ENCODE data around the gene TMPRSS13. TPM values are rescaled to one million over a fixed set of nuclear protein-coding genes. Genes with fewer than 3 reads are reported as not detected.
A peak's percentile ranks its signal among the peaks of the same experiment; 100 is the strongest.

Gene TMPRSS13
- total RNA-seq, 2 experiments from 2014 or later: 0.79 to 1.1 TPM

GRCh38 chr11:117946842-117947526 is 17.8 kb upstream of the TMPRSS13 start:
- intact Hi-C loops (cut with micrococcal nuclease; ENCODE audit: unreplicated experiment): loop anchor here (1.0 to 10.0 kb wide), 3 partner anchors 103 to 132 kb away; no protein-coding TSS in a partner anchor
- peaks cover 9% of the 10 kb centered on the region; the same call in 1 of the 2 replicates for H3K9me3 ChIP-seq (ENCODE audit: low read length)
- no peaks in the 10 kb centered on the region for H4K20me1 ChIP-seq (ENCODE audit: insufficient read depth, low read length)
- H3K9me2 ChIP-seq (ENCODE audit: insufficient read depth, low read length): no peaks in the 10 kb centered on the region
- peak; percentile 76 for DNase-seq (ENCODE audit: low spot score)
- TF ChIP-seq EZH2phosphoT487 (IDR thresholded peaks at IDR 0.05; ENCODE audit: borderline replicate concordance, low read depth, low read length) (no peak), CTCF (conservative IDR thresholded peaks at IDR 0.05; ENCODE audit: low read length) (peak; percentile 98)
- H3K4me1 ChIP-seq (ENCODE audit: insufficient read depth, low read length, poor library complexity, severe bottlenecking): peaks cover 22% of the 10 kb centered on the region
- no TSS peak for BruUV-seq (replicated peaks)
- H2AFZ ChIP-seq (ENCODE audit: low read length): no peak overlapping the region
- no peak overlapping the region for H3K27ac ChIP-seq (ENCODE audit: low read depth, low read length, poor library complexity, severe bottlenecking)
- ChIA-PET CTCF (ENCODE audit: unreplicated experiment) (interaction anchor here (0.6 to 2.3 kb wide), 9 partner anchors 10 to 556 kb away, joined by 3 to 12 read pairs (median 3); no protein-coding TSS in a partner anchor), POLR2A (interaction anchor here (0.6 to 1.2 kb wide), 2 partner anchors 25 to 54 kb away, joined by 3 read pairs; no protein-coding TSS in a partner anchor)
- H3K4me3 ChIP-seq (ENCODE audit: low read depth, low read length, poor library complexity, severe bottlenecking): no peak overlapping the region
- H3K4me2 ChIP-seq (ENCODE audit: low read length): no peak overlapping the region
- H3K79me2 ChIP-seq (ENCODE audit: insufficient read depth, low read depth, low read length): no peaks in the 10 kb centered on the region
- H3K36me3 ChIP-seq (ENCODE audit: insufficient read depth, low read length): no peaks in the 10 kb centered on the region

GRCh38 chr11:117946156-117946841 is 17.1 kb upstream of the TMPRSS13 start:
- BruUV-seq (replicated peaks): no TSS peak
- Histone ChIP-seq H3K9me2 (ENCODE audit: insufficient read depth, low read length) (no peaks in the 10 kb centered on the region), H3K4me1 (ENCODE audit: insufficient read depth, low read length, poor library complexity, severe bottlenecking) (peaks cover 17% of the 10 kb centered on the region), H2AFZ (ENCODE audit: low read length) (no peak overlapping the region), H3K36me3 (ENCODE audit: insufficient read depth, low read length) (no peaks in the 10 kb centered on the region), H3K4me2 (ENCODE audit: low read length) (no peak overlapping the region), H3K79me2 (ENCODE audit: insufficient read depth, low read depth, low read length) (no peaks in the 10 kb centered on the region), H4K20me1 (ENCODE audit: insufficient read depth, low read length) (no peaks in the 10 kb centered on the region), H3K9me3 (ENCODE audit: low read length) (peaks cover 9% of the 10 kb centered on the region; the same call in 1 of the 2 replicates), H3K4me3 (ENCODE audit: low read depth, low read length, poor library complexity, severe bottlenecking) (no peak overlapping the region), H3K27ac (ENCODE audit: low read depth, low read length, poor library complexity, severe bottlenecking) (no peak overlapping the region)
- POLR2A ChIA-PET: no interaction called here
- no peak for DNase-seq (ENCODE audit: low spot score)
- no peak for TF ChIP-seq CTCF (conservative IDR thresholded peaks at IDR 0.05; ENCODE audit: low read length)
- TF ChIP-seq EZH2phosphoT487 (IDR thresholded peaks at IDR 0.05; ENCODE audit: borderline replicate concordance, low read depth, low read length): no peak
- intact Hi-C loops (cut with micrococcal nuclease; ENCODE audit: unreplicated experiment): loop anchor here (10.0 kb wide), 1 partner anchor 131 kb away; no protein-coding TSS in a partner anchor
- CTCF ChIA-PET (ENCODE audit: unreplicated experiment): interaction anchor here (0.6 to 2.3 kb wide), 8 partner anchors 10 to 226 kb away, joined by 3 to 12 read pairs (median 3); no protein-coding TSS in a partner anchor

Measured in OCI-LY7 (cell line).